ENCODE measurements around the gene OSBP.
"Not testable (repeated sequence)": the region's sequence is repeated elsewhere in the genome, so short reads cannot be mapped to it uniquely, and the experiment has no call there.

OSBP gene

DNA sequence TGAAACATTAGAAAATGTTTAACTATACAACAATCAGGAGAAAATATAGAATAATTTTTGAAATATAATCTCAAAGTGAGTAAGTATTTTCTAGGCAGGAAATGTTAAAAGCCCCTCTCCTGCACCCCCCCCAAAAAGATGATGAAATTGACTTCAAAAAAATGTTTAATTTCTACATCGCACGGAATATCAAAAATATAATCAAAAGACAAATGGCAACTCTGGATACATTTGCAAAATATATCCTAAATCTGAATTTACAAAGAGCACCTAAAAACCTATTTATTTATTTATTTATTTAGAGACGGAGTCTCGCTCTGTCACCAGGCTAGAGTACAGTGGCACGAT lies 67.3 kb downstream of the OSBP start:
- TF ChIP-seq CTCF (IDR thresholded peaks at IDR 0.05) = no peak
- no peak overlapping the region for H3K4me3 ChIP-seq
- DNase-seq (ENCODE audit: low spot score) = no peak
- no peak overlapping the region for H3K27ac ChIP-seq

DNA sequence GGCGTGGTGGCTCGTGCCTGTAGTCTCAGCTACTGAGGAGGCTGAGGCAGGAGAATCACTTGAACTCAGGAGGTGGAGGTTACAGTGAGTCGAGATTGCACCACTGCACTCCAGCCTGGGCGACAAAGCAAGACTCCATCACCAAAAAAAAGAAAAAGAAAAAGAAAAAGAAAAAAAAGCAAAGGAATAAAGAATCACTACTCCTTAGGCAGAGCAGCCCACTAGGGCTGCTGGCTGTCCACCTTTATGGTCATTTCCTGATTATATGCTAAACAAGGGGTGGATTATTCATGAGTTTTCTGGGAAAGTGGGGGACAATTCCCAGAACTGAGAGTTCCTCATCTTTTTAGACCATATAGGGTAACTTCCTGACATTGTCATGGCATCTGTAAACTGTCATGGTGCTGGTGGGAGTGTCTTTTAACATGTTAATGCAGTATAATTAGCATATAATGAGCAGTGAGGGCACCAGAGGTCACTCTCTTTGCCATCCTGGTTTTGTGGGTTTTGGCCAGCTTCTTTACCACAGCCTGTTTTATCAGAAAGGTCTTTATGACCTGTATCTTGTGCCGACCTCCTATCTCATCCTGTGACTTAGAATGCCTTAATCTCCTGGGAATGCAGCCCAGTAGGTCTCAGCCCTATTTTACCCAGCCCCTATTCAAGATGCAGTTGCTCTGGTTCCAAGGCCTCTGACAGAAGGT lies 67.8 kb downstream of the OSBP start:
- H3K4me3 ChIP-seq; DNase-seq (ENCODE audit: low spot score); H3K27ac ChIP-seq: not testable (repeated sequence)

- no peak for DNase-seq (ENCODE audit: low spot score)
- no peak for TF ChIP-seq CTCF (IDR thresholded peaks at IDR 0.05)
- no peak overlapping the region for H3K27ac ChIP-seq
- no peak overlapping the region for H3K4me3 ChIP-seq
Observed at GRCh38 chr11:59545179-59546020, 70.2 kb downstream of the OSBP start.

- H3K4me3 ChIP-seq = no peak overlapping the region
- DNase-seq (ENCODE audit: low spot score) = no peak
- no peak overlapping the region for H3K27ac ChIP-seq
- no peak for TF ChIP-seq CTCF (IDR thresholded peaks at IDR 0.05)
Observed at GRCh38 chr11:59544869-59545178, 70.8 kb downstream of the OSBP start.

- H3K4me3 ChIP-seq; H3K27ac ChIP-seq; DNase-seq (ENCODE audit: low spot score): not testable (repeated sequence)
Observed at GRCh38 chr11:59543713-59544112, 71.9 kb downstream of the OSBP start.

- no peak for TF ChIP-seq CTCF (IDR thresholded peaks at IDR 0.05)
- H3K4me3 ChIP-seq = no peak overlapping the region
- DNase-seq (ENCODE audit: low spot score) = no peak
Observed at GRCh38 chr11:59542142-59542810, 73.3 kb downstream of the OSBP start.

DNA sequence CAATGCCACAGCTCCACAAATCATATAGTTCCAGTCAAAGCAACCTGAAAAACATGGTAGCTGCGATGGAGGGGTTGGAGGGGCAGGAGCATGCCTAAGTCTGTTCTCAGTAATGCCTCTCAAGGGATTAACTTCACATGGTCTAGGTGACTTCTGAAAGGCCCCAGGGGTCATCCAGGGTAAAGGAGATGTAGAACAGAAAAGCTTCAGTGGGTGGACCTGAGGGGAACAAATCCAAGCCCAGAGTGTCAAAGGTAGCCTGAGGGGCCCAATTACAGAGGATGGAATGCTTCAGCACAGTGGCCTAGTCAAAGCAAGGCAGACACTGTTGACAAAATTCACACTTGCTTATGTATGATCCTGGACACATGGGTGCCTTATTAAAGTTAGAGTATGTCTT lies 80.9 kb downstream of the OSBP start:
- no peak for DNase-seq (ENCODE audit: low spot score)
- no peak for TF ChIP-seq CTCF (IDR thresholded peaks at IDR 0.05)
- Histone ChIP-seq H3K4me3 (no peak overlapping the region), H3K27ac (no peak overlapping the region)

More at GRCh38 chr11:59542142-59542810, 73.3 kb downstream of the OSBP start:
- no peak overlapping the region for H3K27ac ChIP-seq

- H3K27ac ChIP-seq = no peak overlapping the region
- TF ChIP-seq CTCF (IDR thresholded peaks at IDR 0.05) = no peak
- H3K4me3 ChIP-seq = no peak overlapping the region
- DNase-seq (ENCODE audit: low spot score) = no peak
Observed at GRCh38 chr11:59532620-59533019, 83.0 kb downstream of the OSBP start.
